HG02840 (cell line): ENCODE results near the gene ADAMTS19.

Experiments used
- ATAC-seq: cut with Tn5 transposase; IDR thresholded peaks from one replicate; pipeline ENCODE4 v1.9.1; 2021; ENCODE audit warnings: mild to moderate bottlenecking, moderate library complexity, moderate number of reproducible peaks; ENCODE audit not compliant: unreplicated experiment, low FRiP score

ADAMTS19 gene

DNA sequence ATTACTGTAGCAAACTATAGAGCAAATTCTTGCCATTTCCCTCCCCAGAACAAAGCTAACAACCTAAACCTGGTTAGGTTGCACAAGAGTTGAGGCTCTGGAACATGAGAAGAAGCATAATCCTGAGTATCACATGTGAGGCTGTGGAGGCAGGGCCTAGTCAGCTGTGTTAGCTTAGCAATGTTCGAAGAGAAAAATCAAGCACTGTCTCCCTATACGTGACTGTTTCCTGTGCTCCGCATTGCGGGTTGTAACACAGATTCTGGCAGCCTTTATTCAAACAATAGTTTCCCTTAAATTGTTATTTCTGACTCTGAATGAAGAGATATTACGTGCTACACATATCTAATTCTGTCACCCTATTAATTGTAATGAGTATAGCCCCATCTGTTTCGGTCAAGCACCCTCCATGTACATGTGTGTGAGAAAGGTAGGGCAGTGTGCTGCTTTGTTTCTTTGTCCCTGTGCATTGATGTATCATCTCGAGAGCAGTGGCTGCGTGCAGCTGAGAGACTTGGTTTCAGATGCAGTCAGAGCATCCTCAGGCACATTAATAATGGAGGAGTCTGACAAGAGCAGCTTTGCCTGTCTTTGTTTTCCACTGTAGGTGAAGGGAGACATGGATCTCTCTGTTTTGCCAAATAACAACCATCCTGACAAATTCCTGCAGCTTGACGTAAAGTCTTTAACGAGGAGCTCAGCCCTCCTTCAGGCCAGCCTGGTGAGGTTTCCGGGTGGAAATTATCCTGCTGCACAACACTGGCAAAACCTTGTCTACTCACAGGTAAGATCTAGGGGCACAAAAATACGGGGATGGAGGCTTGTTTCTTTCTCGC is 287.7 kb downstream of the ADAMTS19 start, which contains the start of gene MINAR2:
Gene MINAR2, plus strand, starts transcription at position 523 of the 836 bp plus-strand sequence. Its CDS starts 97 bp downstream, at position 620.
- no peak for ATAC-seq

DNA sequence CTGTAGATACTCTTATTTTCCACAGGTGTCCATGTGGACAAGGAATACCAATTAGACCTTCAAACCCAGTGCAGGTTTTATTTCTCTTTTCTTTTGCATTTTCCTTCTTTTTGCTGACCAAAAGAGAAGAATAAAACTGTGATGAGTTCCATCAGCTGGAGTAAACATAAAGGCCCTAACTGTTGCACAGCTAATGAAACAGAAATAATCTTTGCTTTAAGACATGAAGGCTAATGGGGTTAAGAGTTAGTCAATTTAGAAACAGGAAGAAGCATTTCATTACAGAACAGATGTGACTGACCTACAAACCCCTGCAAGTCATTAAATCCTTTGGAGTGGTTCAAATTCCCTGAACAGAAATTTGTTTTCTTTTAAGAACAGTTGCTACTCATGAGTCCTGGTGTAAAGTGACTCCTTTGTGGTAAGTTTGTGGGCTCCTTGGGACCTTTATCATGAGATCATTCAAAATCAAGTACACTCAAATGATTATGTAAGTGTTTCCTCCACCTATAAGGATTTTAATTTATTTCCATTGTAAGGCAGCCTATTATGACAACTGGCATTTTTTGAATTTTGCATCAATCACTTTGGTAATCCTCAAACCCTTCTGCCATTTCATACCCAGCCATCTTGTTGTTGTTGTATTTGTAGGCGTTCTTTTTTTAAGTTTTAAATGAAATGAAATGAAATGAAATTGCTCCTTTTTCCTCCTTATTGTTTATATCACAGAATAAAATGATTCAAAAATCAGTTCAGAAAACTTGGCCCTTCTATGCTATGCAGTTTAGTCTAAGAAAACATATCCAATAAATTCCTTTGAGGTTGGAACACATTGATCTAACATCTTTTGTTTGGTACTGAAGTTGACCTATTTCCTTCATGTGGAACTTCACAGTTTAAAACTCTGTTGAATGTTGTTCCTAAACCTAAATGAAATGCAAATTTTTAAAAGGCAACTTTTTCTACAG is 289.1 kb downstream of the ADAMTS19 start:
- no peak for ATAC-seq

DNA sequence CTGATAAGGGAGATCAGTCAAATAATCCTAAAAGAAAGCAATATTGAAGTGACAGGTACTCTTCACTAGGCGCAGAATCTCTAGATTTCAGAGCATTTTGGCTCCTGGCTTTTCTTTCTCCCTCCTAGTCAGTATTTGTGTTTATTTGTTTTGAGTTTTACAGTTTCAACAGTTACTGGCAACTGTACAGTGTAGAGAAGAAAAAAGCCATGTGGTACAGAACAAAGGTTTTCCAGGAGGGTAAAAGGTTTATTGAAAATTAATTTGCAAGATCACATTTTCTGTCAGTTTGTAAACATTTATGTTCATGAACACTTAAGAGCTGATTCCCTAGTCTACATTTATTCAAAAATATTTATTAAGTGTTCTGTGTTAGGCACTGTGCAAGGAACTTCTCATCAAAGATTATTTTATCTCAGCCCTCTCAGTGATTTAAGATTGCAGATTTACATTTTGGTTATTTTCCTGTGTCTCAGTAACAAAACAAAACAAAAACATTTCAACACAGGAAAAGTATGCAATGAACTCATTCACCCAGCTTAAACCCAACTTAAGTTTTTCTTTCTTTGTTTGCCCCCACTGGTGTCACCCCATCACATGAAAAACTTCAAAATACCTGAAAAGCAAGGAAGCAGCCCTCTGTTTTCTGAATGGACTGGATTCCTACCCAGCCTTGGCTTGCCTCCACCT is 300.7 kb downstream of the ADAMTS19 start:
- ATAC-seq, result no peak

DNA sequence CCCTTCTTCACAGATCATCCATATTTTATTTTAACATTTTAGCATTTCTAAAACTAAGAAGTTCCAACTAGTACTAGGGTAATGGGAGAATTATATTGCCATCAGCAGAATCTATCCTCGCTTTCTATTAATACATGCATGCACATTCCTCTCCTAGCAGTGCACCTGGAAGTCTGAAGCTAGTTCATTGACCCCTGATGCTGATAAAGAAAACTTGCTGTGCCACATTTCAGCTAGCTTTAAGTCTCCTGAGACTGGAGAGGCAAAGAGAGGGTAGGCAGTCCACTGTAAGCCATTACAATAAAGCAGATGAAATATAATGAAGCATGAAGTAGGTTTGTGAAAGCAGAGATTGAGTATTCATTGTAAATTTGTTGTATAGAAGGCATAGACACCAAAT is 303.6 kb downstream of the ADAMTS19 start:
- no peak for ATAC-seq

DNA sequence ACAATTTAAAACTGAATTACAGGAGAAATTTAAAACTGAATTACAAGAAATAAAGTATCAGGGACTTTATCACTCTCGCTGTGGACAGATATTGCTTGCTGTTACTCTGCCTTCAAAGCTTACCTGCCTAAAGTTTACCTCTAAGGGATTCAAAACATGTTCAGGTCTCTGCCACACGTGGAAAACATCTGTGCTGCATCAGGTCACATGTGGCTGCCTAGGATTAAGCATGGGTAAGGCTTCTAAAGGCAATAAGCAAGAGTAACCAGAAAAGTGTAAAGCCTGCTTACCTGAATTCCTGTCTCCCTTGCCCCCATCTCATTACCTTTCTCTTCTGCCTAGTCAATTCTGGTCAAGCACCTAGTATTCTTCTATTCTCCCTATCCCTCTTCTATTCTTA is 306.7 kb downstream of the ADAMTS19 start:
- no peak for ATAC-seq

DNA sequence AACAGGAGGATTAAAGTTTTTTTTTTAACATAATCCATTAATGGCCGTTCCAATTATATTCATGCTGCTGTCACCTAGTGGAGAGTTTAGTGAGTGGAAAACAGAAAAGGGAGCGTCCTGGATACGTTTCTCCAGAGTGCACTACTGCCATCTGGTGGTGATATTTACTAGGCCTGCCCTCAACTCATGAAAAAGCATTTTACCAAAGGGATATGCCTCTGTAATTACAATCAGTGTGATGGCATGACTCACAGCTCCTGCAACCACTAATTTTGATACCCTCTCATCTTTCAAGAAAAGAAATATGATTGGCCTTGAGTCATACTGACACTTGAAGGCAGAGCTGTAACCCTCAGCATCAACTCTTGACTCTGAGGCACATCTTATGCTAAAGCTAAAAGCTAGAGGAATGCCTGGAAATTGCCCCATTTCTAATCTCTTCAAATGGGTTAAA is 307.9 kb downstream of the ADAMTS19 start:
- ATAC-seq, result peak; percentile 81

DNA sequence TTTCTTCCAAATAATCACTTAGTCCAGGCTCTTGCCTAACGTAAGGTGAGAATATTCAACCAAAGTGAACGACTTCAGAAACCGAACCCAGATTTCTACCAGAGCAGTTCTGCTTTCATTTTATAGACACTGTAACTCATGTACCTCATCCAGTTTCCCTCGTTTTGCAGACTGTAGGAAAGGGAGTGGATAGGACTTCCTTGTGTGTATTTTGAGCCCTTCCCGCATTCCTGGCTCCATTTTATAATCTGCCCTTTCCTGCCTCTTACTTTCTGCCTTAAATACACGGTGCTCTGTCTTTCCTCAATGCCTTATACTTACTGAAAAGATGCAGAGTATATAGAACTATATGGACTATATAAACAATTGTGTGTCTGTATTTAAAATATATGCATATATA is 308.6 kb downstream of the ADAMTS19 start:
- ATAC-seq, result no peak

DNA sequence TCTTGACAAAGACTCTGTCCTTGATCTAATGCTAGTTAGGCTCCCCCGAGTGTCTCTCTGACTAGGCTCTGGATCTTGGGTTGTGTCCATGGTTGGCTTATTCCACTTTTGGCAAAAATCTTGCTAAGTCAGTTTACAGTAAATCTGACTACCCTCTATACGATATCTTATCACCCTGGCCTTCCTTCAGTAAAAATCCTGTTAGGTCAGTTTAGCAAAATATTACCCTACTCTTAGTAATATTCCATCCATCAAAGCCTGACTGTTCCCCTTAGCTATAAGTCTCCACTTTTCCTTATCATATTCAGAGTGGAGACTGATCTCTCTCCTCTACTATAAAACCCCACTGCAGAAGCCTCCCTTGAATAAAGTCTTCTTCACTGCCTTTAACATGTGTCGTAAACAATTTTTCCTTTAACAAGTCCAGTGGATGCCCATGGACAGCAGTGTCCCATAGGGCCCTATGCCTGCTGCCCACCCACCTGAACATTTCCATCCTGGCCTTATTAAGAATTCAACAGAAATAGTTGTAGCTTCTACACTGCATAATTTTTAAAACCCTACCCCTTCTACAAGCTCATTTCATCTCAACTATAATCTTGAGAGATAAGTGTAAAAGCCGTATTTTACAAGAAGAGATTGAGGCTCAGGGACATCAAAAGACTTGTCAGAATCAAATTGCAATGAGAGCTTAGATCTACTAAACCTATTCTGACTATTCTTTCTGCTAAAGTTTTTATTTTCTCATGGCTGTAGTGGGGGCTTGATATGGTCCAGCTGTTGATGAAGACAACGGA is 310.1 kb downstream of the ADAMTS19 start:
- no peak for ATAC-seq

DNA sequence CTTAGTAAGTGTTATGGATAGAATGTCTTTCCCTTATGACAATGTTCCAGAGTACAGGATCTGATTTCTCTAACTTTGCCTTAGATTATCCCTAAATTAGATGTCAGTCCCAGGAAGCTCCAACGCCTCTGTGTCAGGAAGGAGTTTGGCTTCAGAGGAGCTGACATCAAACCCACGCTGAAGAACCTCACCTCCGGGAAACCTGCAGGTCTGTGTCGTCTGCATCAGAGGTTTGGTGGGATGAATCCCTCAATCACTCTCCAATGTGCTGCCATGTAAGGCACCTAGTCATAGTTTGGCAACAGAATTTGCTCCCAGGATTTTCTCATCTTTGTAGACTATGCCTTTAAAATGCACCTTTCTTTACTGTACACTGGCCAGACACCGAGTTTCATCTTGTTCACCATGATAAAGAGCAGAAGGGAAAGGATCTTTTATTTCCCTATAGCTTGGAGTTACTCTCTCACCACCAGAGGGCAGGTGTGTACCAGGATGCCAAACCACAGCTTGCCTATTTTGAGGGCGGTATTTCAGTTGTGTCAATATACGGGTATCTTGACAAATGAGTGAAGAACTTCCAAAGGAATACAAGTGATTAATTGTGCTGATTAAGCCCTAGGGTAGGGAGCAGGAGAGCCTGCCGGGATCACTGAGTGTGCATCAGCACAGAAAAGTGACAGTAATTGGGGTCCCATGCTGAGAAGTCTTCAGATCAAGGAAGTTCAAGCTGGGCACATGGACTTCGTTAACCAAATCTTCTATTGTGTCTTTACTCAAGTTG is 311.1 kb downstream of the ADAMTS19 start:
- no peak for ATAC-seq

DNA sequence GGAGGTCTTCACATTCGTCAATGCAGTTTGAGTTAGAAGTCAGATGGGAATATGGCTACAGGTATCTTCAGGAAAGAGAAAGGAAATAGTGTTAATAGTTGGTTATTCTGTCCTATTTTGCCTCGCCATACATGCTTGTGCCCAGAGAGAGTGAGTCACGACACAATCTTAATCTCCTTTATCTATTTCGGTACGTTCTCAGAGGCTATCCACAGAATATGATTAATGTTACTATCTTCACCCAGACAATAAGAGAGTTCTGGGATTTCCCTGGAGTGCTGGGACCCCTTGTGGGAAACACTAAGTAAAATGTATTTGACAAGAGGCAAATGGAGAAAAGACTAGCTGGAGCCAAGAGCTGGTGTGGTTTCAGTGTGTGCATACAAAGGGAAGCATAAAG is 313.3 kb downstream of the ADAMTS19 start:
- no peak for ATAC-seq

DNA sequence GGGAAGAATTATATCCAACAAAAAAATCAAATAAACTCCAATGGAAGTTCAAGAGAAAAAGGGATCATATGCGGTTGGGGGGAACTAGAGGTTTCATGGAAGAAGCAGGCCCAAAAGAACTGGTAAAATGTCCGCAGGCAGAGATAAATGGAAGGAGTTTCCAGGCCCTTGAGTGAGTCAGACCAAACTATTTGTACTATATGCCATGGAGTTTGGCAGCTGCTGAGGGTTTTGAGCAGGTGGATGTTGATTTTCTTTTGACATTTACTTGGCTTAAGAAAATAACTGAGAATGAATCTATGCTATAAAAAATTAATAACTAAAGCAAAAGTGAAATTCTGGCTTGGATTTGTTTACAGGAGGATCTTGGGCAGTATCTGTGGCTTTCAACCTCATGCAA is 321.5 kb downstream of the ADAMTS19 start:
- ATAC-seq, result no peak
